HG02759 (cell line): ENCODE measurements around the gene UNC13D.
"Not testable (repeated sequence)": the region's sequence is repeated elsewhere in the genome, so short reads cannot be mapped to it uniquely, and the experiment has no call there.

Source experiments
- ATAC-seq: cut with Tn5 transposase; IDR thresholded peaks from one replicate; pipeline ENCODE4 v1.9.1; 2021; ENCODE audit warnings: mild to moderate bottlenecking, moderate library complexity; ENCODE audit not compliant: unreplicated experiment

Gene UNC13D

GRCh38 chr17:75822119-75822799 is 21.9 kb downstream of the UNC13D start:
- ATAC-seq = no peak

DNA sequence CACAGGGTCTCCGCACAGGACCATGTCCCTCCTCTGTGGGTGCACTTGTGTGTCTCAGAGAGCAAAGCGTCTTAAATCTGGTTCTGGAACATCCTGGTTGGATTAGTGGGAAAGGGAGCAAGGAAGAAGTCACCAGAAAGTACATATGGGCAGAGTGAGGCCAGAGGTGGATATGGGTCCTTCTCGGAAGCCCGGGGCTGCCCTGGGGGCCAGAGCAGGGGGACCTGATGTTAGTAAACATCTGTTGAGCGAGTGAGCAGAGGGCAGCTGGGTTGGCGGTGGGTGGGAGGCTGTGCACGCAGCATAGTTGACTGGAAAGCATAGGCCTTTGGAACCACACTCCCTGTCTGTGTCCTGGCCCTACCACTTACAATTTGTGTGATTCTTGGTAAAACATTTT is 22.7 kb downstream of the UNC13D start:
- ATAC-seq = no peak

DNA sequence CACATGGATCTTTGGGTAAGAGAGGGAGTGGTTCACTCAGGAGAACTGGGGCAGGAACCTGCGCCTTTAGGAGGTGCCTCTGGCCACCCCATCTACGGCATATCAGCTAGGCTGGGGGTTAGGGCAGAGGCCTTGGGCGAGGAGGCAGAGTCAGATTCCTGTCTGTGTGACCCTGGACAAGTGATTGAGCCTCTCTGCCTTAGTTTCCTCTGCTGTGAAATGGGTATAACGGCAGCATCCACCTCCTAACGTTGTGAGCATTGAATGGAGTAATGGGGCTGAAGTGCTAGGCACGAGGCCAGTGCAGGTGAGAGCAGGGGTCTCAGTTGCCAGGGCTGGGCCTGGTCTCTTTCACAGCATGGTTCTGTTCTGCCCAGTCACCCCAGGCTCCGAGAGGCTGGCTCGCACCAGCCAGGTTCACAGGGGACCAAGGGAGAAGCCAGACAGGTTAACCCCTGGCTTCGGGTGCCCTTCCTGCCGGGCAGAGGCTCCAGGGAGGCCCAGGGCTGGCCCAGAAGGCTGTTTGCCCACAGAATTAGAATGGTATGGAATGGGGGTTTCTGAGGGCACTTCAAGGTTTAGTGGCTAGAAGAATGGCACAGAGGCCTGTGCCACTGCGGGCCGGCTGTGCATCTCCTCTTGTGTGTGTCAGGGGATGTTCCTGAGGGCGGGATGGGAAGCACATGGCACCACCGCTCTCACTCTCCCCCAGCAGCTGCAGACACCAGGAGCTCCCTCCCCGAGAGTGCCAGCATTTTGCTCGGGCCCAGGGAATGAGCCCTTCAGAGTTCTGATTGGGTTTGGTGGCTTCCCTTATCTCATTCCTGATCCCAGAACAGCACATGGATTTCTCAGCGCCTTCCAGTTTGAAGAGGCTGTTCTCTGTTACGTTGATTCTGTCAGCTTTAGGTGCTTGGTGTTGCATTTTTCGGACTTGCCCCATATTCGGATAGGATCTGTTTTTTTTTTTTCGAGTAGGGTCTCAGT is 23.8 kb downstream of the UNC13D start:
- no peak for ATAC-seq

- no peak for ATAC-seq
Measured at GRCh38 chr17:75819678-75820077, 24.5 kb downstream of the UNC13D start.

DNA sequence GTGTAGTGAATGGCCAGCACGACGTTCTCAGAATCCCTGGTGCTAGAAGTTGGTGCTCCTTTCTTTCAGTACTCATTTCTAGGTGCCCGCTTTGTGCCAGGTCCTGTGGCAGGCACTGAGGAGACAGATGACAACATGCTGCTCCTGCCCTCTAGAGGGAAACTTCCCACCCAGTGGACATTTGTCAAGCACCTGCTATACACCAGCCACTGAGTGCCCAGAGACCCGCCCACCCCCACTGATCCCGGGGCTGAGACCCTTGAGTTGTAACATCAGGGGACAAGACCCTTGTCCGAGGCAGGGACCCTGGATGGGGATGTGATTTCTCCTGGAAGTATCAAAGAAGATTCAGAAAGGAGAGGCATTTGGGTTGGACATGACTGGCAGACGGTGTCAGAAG is 25.1 kb downstream of the UNC13D start:
- no peak for ATAC-seq

- no peak for ATAC-seq
Measured at GRCh38 chr17:75818326-75818885, 25.8 kb downstream of the UNC13D start.

- no peak for ATAC-seq
Measured at GRCh38 chr17:75817571-75817970, 26.6 kb downstream of the UNC13D start.

- no peak for ATAC-seq
Measured at GRCh38 chr17:75816693-75817092, 27.5 kb downstream of the UNC13D start.

- no peak for ATAC-seq
Measured at GRCh38 chr17:75815399-75815798, 28.8 kb downstream of the UNC13D start.

- no peak for ATAC-seq
Measured at GRCh38 chr17:75814900-75815373, 29.3 kb downstream of the UNC13D start.

- no peak for ATAC-seq
Measured at GRCh38 chr17:75814021-75814395, 30.2 kb downstream of the UNC13D start.

DNA sequence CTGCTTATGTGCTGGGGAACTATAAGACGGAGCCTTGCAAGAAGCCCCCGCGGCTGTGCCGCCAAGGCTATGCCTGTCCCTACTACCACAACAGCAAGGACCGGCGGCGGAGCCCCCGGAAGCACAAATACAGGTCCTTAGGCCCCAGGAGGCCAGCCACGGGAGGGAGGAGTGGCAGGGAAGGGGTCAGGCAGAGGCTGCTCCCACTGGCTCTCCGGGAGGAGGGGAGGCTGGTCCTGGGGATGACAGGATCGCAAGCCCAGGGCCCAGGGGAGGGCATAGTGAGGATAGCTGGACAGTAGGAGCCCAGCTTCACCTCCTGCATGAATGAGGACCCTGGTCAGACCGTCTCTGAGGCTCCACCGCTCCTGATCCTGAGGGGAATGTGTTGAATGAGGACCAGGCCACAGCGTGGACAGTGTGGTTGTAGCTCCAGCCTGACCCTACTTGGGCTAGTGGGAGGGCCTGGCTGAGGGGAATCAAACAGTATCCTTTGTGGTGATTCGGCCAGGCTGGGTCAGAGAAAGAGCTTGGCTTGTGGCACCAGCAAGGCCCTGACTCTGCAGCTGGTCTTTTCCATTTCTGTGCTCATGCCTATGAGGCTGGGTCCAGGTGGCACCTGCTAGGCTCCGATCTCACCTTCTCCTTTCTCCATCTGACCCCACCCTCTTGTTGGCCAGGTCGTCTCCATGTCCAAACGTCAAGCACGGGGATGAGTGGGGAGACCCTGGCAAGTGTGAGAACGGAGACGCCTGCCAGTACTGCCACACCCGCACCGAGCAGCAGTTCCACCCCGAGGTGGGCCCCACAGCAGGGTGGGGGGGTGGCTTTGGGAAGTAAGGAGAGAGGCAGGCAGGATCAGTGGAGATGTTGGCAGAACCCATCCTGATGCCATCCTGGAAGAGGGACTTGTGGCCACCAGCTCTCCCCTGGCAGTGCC is 30.9 kb downstream of the UNC13D start:
- ATAC-seq = no peak

DNA sequence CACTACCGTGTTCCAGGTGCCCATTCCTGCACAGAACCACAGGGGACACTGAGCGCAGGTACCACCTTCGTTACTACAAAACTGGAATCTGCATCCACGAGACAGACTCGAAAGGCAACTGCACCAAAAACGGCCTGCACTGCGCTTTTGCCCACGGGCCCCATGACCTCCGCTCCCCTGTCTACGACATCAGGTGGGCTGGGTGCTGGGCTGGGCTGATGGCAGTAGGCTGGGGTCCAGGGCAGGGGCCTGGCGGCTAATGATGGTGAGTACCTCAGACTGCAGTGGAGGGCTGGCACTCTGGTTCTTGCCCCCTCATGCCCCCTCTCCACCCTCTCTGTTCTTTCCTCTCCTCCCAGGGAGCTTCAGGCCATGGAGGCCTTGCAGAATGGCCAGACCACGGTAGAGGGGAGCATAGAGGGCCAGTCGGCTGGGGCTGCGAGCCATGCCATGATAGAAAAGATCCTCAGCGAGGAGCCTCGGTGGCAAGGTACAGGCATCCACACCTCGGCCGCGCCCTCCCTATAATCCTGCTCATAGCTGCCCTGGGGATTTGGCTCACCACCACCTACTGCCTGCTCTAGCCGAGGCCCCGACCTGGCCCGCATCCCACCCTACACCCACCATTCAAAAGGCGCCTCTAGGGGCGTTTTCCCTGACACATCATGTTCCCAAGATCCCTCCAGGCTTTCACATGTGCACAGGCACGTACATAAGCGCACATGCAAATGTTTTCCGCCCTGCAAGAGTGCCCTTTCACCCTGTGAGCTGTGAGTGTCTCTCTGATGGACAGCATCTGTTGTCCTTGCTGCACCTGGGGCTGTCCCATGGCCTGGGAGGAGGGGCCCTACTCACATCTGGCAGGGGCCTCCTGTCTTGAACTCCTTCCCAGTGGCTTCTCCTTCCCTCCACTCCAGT is 31.8 kb downstream of the UNC13D start:
- ATAC-seq = no peak

- ATAC-seq = no peak
Measured at GRCh38 chr17:75811174-75811573, 33.0 kb downstream of the UNC13D start.

- ATAC-seq = not testable (repeated sequence)
Measured at GRCh38 chr17:75810756-75811155, 33.4 kb downstream of the UNC13D start.

GRCh38 chr17:75810216-75810615 is 34.0 kb downstream of the UNC13D start:
- ATAC-seq = no peak

DNA sequence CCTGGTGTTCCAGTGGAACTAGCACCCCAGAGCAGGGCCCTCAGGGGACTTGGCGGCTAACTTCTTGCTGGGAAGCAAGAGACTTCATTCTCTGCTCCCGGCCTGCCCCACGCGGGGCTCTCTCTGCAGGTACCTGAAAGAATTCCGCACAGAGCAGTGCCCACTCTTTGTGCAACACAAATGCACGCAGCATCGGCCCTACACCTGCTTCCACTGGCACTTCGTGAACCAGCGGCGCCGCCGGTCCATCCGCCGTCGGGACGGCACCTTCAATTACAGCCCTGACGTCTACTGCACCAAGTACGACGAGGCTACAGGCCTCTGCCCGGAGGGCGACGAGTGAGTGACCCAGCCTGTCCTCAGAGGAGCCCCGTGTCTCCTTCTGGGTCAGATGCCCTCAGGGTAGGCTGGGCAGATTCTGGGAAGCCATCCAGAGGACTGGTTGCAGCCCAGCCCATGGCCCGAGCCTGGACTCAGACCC is 34.5 kb downstream of the UNC13D start:
- no peak for ATAC-seq

DNA sequence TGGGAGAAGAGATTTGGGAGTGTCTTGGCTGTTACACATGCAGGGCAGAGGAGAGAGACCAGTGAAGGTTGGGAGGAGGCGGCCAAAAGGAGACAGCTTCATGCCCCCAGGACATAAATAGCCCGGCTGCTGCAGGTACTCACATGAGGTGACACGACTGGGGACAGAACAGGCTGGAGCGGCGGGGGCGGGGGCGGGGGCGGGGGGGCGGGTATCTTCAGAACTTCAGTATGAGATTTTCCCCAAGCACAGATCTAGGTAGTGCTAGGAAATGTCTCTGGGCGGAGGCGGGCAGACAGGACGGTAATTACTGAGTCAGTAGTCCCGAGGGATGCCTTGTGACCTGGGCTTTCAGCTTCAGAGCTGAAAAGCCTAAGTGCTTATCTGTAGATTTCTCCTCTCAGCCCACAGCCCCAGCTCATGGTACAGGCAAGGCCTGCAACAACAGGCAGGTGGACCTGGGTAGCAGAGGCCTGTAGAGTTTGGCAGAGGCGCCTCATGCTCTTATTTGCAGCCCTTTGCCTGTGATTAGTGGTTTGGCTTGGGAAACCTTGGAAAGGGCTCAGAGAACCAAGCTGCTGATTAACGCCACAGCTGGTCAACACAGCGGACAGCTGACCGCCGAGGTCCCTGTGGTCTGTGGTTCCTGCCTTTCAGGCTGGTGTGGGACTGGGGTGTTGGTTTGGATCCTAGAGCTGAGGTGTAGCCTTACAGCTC is 35.1 kb downstream of the UNC13D start:
- peak; percentile 73 for ATAC-seq

DNA sequence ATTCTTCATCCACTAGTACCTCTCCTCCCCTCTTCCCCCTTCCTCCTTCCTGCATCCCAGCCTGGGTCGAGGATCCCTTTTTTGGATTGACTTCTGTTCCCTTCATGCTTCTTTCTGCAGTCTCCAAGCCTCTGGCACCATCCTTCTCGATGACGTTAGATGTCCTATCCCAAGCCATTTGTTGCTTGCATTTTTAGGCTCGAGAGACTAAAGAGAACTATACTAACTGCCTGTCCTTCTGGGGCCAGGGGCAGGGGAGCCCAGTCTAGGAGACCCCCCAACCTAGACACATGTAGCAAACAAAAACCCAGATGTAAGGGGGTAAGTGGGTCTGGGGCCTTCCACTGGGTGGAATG is 35.7 kb downstream of the UNC13D start:
- ATAC-seq = no peak
